Tongue (tissue), 2 donors: ENCODE data around the gene MRM2. TPM values are rescaled to one million over a fixed set of nuclear protein-coding genes. Genes with fewer than 3 reads are reported as not detected.

Experiments
- DNase-seq: peaks from one replicate; pipeline ENCODE4 v3.0.0-alpha.2; 2015
- total RNA-seq: library from RNA; depleted of rRNA; stranded (reverse); fragments of >200 nt; gene quantifications from one replicate; pipeline ENCODE4 v1.2.3, GENCODE V29; 2014

MRM2 gene
- total RNA-seq, 1 donor from 2014 or later, result 16.6 TPM

DNA sequence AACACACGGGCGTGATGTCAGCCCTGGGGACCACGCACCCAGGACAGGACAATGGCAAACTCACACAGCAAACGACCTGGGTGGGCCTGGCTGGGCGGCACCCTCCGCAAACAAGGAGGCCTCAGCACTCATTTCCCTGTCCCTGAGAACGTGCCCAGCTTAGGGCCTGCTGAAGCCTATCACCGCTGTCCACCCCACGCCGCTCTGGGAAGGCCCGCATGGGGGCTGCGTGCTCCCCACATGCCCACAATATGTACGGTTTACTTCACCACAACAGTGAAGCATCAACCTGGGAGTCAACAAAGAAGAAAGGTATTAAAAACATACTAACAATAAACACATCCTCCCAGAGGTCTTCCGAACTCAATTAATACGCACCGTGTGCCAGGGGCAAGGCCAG is 21.5 kb downstream of the MRM2 start:
- DNase-seq, result no peak

DNA sequence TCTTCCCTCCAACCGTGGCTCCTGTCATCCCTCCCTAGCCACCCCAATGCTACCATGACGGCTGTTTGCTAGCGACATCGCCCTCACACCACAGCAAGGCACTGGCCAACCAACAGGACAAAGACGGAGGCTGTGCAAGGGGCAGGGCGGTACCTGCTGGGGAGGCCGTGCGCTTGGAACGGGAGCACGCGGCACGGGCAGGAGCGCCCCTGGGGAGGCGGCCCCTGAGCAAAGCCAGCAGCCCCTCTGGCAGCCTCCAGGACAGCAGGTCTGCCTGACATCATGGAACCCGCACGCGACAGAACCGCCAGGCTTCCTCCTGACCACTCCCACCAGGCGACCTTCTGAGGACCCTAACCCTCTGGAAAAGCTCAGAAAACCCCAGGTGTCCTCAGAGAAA is 22.0 kb downstream of the MRM2 start:
- no peak for DNase-seq

GRCh38 chr7:2219606-2220005 is 22.4 kb downstream of the MRM2 start:
- DNase-seq, result no peak

GRCh38 chr7:2219136-2219535 is 22.9 kb downstream of the MRM2 start:
- no peak for DNase-seq

- no peak for DNase-seq
Measured at GRCh38 chr7:2218444-2218785, 23.6 kb downstream of the MRM2 start.

GRCh38 chr7:2217716-2218443 is 24.1 kb downstream of the MRM2 start:
- no peak for DNase-seq

DNA sequence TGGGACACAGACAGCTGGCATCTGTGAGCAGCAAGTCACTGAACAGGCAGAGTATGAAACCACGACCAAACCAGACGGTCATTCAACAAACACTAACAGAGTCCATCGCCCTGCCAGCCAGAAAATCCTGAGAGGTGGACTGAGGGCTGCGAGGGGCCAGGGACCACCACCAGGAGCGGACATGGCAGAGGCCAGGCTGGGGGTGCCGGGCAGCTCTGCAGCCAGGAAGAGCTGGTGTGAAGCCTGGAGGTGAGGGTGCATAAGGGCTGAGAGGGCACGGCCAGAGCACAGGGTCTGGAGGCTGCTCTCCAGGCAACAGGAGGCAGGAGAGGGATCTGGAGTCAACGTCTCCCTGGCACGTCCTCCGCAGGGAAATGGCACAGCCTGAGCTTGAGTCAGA is 24.8 kb downstream of the MRM2 start:
- DNase-seq, result no peak

- no peak for DNase-seq
Measured at GRCh38 chr7:2215851-2216250, 26.2 kb downstream of the MRM2 start.

- no peak for DNase-seq
Measured at GRCh38 chr7:2214636-2215035, 27.4 kb downstream of the MRM2 start.

GRCh38 chr7:2213551-2214215 is 28.3 kb downstream of the MRM2 start:
- no peak for DNase-seq

- DNase-seq, result no peak
Measured at GRCh38 chr7:2212906-2213305, 29.1 kb downstream of the MRM2 start.

DNA sequence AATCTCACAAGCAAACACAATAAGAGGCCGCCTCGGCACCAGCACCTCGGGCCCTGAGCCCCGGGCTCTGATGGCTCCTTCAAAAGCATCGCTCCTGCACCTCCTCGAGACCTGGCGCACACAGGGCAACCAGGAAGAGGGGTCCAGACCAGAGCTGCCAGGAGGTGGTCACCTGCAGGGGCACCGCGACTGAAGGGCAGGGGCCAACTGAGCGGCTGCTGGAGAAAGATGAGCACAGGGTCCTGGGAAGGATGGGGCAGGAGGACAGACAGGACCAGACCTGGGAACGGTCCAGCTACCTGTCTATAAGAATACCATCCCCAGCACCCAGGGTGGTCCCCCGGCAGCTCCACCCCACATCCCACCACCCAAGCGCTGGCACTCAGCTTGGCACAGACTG is 30.1 kb downstream of the MRM2 start:
- no peak for DNase-seq

GRCh38 chr7:2211259-2211880 is 30.6 kb downstream of the MRM2 start:
- DNase-seq, result no peak

- DNase-seq, result no peak
Measured at GRCh38 chr7:2210551-2211258, 31.3 kb downstream of the MRM2 start.

DNA sequence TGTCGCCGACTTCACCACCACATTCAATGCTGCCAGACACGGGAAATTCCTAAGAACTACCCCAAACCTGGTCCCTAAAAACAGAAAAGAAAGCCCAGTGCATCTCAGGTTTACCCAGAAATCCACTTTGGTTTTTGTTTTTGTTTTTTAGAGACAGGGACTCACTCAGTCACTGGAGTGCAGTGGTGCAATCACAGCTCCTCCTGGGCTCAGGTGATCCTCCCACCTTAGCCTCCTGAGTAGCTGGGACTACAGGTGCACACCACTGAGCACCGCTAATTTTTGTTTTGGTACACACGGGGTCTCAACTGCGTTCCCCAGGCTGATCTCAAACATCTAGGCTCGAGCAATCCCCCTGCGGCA is 32.1 kb downstream of the MRM2 start:
- no peak for DNase-seq

- peak; percentile 81 for DNase-seq
Measured at GRCh38 chr7:2209146-2209960, 32.7 kb downstream of the MRM2 start.

DNA sequence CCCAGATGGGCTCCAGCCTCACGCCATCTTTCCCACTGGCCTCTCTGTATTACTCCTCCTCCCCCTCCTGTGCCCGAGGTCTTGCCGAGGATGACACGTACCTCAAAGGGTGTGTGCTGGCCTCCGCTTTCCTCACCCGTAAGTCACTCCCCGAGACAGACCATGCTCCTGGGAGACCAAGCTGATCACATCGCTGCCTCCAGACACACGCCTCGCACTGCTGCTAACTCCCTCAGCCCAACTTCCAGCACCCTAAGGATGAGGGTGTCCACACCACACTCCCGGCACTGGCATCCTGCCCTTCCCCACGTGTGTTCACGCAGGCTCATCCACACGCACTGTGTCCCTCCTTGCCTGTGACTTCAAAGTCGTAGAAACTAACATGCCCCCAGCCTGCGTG is 33.3 kb downstream of the MRM2 start:
- no peak for DNase-seq

GRCh38 chr7:2205036-2205780 is 36.8 kb downstream of the MRM2 start:
- no peak for DNase-seq

DNA sequence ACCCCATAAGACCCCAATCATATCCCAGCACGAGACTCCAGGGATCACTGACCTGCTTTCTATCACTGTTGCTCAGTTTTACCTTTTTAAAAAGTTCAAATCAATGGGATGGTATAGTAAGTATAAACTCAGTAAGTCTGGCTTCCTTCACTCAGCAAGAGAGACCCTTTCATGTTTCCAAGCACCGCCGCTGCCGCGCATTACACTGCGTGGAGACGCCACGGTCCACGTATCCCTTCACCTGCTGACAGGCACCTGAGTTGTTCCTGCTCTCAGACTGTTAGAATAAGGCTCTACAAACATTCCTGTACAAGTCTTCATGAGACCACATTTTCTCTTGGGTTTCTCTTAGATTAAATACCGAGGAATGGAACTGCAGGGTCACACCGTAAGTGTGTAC is 37.6 kb downstream of the MRM2 start:
- DNase-seq, result no peak

- DNase-seq, result no peak
Measured at GRCh38 chr7:2203766-2204300, 38.2 kb downstream of the MRM2 start.
